Measurements from ENCODE around the gene STK24. TPM values are rescaled to one million over a fixed set of nuclear protein-coding genes. Genes with fewer than 3 reads are reported as not detected.

The STK24 gene
- total RNA-seq, 1 donor from 2014 or later: 139 TPM

GRCh38 chr13:98503175-98504028, 73.5 kb downstream of the STK24 start:
- H3K36me3 Mint-ChIP-seq (ENCODE audit: unreplicated experiment): peaks cover 2% of the 10 kb centered on the region
- H3K27ac Mint-ChIP-seq (ENCODE audit: unreplicated experiment): peak overlapping the region; percentile 86
- peaks cover 76% of the 10 kb centered on the region for H3K4me1 Mint-ChIP-seq (ENCODE audit: unreplicated experiment)

GRCh38 chr13:98500963-98501421, 75.9 kb downstream of the STK24 start:
- no peak overlapping the region for H3K4me3 Mint-ChIP-seq (ENCODE audit: unreplicated experiment)
- no peak overlapping the region for H3K27ac Mint-ChIP-seq (ENCODE audit: unreplicated experiment)
- H3K27me3 Mint-ChIP-seq (ENCODE audit: unreplicated experiment): no peaks in the 10 kb centered on the region
- H3K4me1 Mint-ChIP-seq (ENCODE audit: unreplicated experiment): peaks cover 67% of the 10 kb centered on the region
- no peak for TF ChIP-seq CTCF (IDR thresholded peaks at IDR 0.05)
- peaks cover 10% of the 10 kb centered on the region for H3K36me3 Mint-ChIP-seq (ENCODE audit: unreplicated experiment)
- no peaks in the 10 kb centered on the region for H3K9me3 Mint-ChIP-seq (ENCODE audit: unreplicated experiment)
- peak; percentile 68 for DNase-seq (ENCODE audit: extremely low spot score, unreplicated experiment)

More at GRCh38 chr13:98503175-98504028, 73.5 kb downstream of the STK24 start:
- peak; percentile 68 for DNase-seq (ENCODE audit: extremely low spot score, unreplicated experiment)
- Mint-ChIP-seq H3K9me3 (ENCODE audit: unreplicated experiment) (no peaks in the 10 kb centered on the region), H3K4me3 (ENCODE audit: unreplicated experiment) (peak overlapping the region; percentile 61), H3K27me3 (ENCODE audit: unreplicated experiment) (no peaks in the 10 kb centered on the region)
- TF ChIP-seq CTCF (IDR thresholded peaks at IDR 0.05): no peak

- Mint-ChIP-seq H3K9me3 (ENCODE audit: unreplicated experiment) (no peaks in the 10 kb centered on the region), H3K27ac (ENCODE audit: unreplicated experiment) (peak overlapping the region; percentile 84), H3K27me3 (ENCODE audit: unreplicated experiment) (no peaks in the 10 kb centered on the region), H3K4me1 (ENCODE audit: unreplicated experiment) (peaks cover 60% of the 10 kb centered on the region), H3K4me3 (ENCODE audit: unreplicated experiment) (no peak overlapping the region), H3K36me3 (ENCODE audit: unreplicated experiment) (peaks cover 15% of the 10 kb centered on the region)
- DNase-seq (ENCODE audit: extremely low spot score, unreplicated experiment): peak; percentile 70
- TF ChIP-seq CTCF (IDR thresholded peaks at IDR 0.05): no peak
These were observed 79.9 kb downstream of the STK24 start for GRCh38 chr13:98496966-98497365.

GRCh38 chr13:98496479-98496791, 80.5 kb downstream of the STK24 start:
- Mint-ChIP-seq H3K36me3 (ENCODE audit: unreplicated experiment) (peaks cover 17% of the 10 kb centered on the region), H3K4me3 (ENCODE audit: unreplicated experiment) (no peak overlapping the region), H3K4me1 (ENCODE audit: unreplicated experiment) (peaks cover 61% of the 10 kb centered on the region), H3K9me3 (ENCODE audit: unreplicated experiment) (no peaks in the 10 kb centered on the region), H3K27me3 (ENCODE audit: unreplicated experiment) (no peaks in the 10 kb centered on the region), H3K27ac (ENCODE audit: unreplicated experiment) (peak overlapping the region; percentile 84)
- no peak for TF ChIP-seq CTCF (IDR thresholded peaks at IDR 0.05)
- DNase-seq (ENCODE audit: extremely low spot score, unreplicated experiment): no peak

- TF ChIP-seq CTCF (IDR thresholded peaks at IDR 0.05): no peak
- Mint-ChIP-seq H3K27ac (ENCODE audit: unreplicated experiment) (peak overlapping the region; percentile 84), H3K27me3 (ENCODE audit: unreplicated experiment) (no peaks in the 10 kb centered on the region), H3K36me3 (ENCODE audit: unreplicated experiment) (peaks cover 18% of the 10 kb centered on the region), H3K4me1 (ENCODE audit: unreplicated experiment) (peaks cover 65% of the 10 kb centered on the region), H3K9me3 (ENCODE audit: unreplicated experiment) (no peaks in the 10 kb centered on the region), H3K4me3 (ENCODE audit: unreplicated experiment) (peak overlapping the region; percentile 14)
- DNase-seq (ENCODE audit: extremely low spot score, unreplicated experiment): no peak
These were observed 81.1 kb downstream of the STK24 start for GRCh38 chr13:98495627-98496478.

All from osteocyte (in vitro differentiated cells).